HG03196 (cell line): ENCODE results near the gene GGT5.
"Not testable (repeated sequence)": the region's sequence is repeated elsewhere in the genome, so short reads cannot be mapped to it uniquely, and the experiment has no call there.

Experiments
- ATAC-seq: cut with Tn5 transposase; IDR thresholded peaks from one replicate; pipeline ENCODE4 v1.9.1; 2021; ENCODE audit not compliant: unreplicated experiment

GGT5 gene

GRCh38 chr22:24207264-24208011 lies 37.4 kb downstream of the GGT5 start:
- no peak for ATAC-seq

GRCh38 chr22:24206460-24207263 lies 38.2 kb downstream of the GGT5 start:
- ATAC-seq: not testable (repeated sequence)

GRCh38 chr22:24205438-24206195 lies 39.3 kb downstream of the GGT5 start:
- no peak for ATAC-seq

GRCh38 chr22:24203856-24204255 lies 41.0 kb downstream of the GGT5 start:
- ATAC-seq: not testable (repeated sequence)

GRCh38 chr22:24201681-24202614 lies 42.9 kb downstream of the GGT5 start:
- no peak for ATAC-seq

GRCh38 chr22:24200619-24201212 lies 44.2 kb downstream of the GGT5 start:
- no peak for ATAC-seq

- no peak for ATAC-seq
Observed at GRCh38 chr22:24198682-24199052, 46.2 kb downstream of the GGT5 start.

- no peak for ATAC-seq
Observed at GRCh38 chr22:24191893-24192292, 53.0 kb downstream of the GGT5 start.

- no peak for ATAC-seq
Observed at GRCh38 chr22:24191381-24191841, 53.5 kb downstream of the GGT5 start.

GRCh38 chr22:24190596-24191208 lies 54.2 kb downstream of the GGT5 start:
- ATAC-seq: no peak

GRCh38 chr22:24190159-24190540 lies 54.7 kb downstream of the GGT5 start:
- no peak for ATAC-seq

GRCh38 chr22:24189249-24190158 lies 55.4 kb downstream of the GGT5 start:
- ATAC-seq: no peak

GRCh38 chr22:24188705-24189248 lies 56.1 kb downstream of the GGT5 start:
- no peak for ATAC-seq

- ATAC-seq: no peak
Observed at GRCh38 chr22:24187731-24188644, 56.9 kb downstream of the GGT5 start.

- ATAC-seq: no peak
Observed at GRCh38 chr22:24186892-24187670, 57.8 kb downstream of the GGT5 start.

GRCh38 chr22:24186352-24186740 lies 58.5 kb downstream of the GGT5 start:
- no peak for ATAC-seq
